HepG2 (cell line): Measurements from ENCODE around the gene ANKMY2. TPM values are rescaled to one million over a fixed set of nuclear protein-coding genes. Genes with fewer than 3 reads are reported as not detected.

Experiments used
- ATF7 ChIP-seq, 2 experiments: fragments of 450-650 bp in 1 of 2; sonication (generic) in 1 of 2; formaldehyde crosslinking in 1 of 2; IDR thresholded peaks; 2 replicates each; pipeline versions ENCODE4 v1.4.0 to v1.6.1; 2016 to 2020; ENCODE audit warnings: antibody characterized with exemption in 1 of 2, mild to moderate bottlenecking in 1 of 2, missing genetic modification reagents in 1 of 2
- CBX2 ChIP-seq, 2 experiments: fragments of 200-600 bp in 1 of 2; sonication (generic); formaldehyde crosslinking in 1 of 2; IDR thresholded peaks; 2 replicates each; pipeline versions ENCODE4 v1.7.0 to v1.8.1; 2018 to 2022; ENCODE audit warnings: low read depth in 2 of 2, low read length in 1 of 2, mild to moderate bottlenecking in 1 of 2, missing genetic modification reagents in 1 of 2
- CHCHD3 ChIP-seq: sonication (generic); formaldehyde crosslinking; IDR thresholded peaks from 2 replicates; pipeline ENCODE4 v1.8.0; 2022; ENCODE audit warnings: mild to moderate bottlenecking, missing genetic modification reagents, moderate library complexity
- FOXK2 ChIP-seq: fragments of 450-650 bp; IDR thresholded peaks from 2 replicates; pipeline ENCODE4 v1.6.1; 2016
- HHEX ChIP-seq: IDR thresholded peaks from 2 replicates; pipeline ENCODE4 v1.6.1; 2016; ENCODE audit warnings: control low read depth
- HMGA1 ChIP-seq: sonication (generic); formaldehyde crosslinking; conservative IDR thresholded peaks from 2 replicates; pipeline ENCODE4 v1.4.0; 2020; ENCODE audit warnings: missing genetic modification reagents
- HNF4G ChIP-seq, 2 experiments: sonication (generic) in 1 of 2; formaldehyde crosslinking in 1 of 2; IDR thresholded peaks; 2 replicates each; pipeline versions ENCODE4 v1.4.0 to v1.6.1; 2011 to 2020; ENCODE audit warnings: borderline replicate concordance in 2 of 2, low read depth in 2 of 2, mild to moderate bottlenecking in 2 of 2, low read length in 1 of 2, missing genetic modification reagents in 1 of 2, moderate library complexity in 1 of 2
- HOXA7 ChIP-seq: sonication (generic); formaldehyde crosslinking; IDR thresholded peaks from 2 replicates; pipeline ENCODE4 v1.8.1; 2022; ENCODE audit warnings: mild to moderate bottlenecking, missing genetic modification reagents, moderate library complexity
- LCORL ChIP-seq, 2 experiments: fragments of 450-650 bp in 1 of 2; sonication (generic) in 1 of 2; formaldehyde crosslinking in 1 of 2; IDR thresholded peaks; 2 replicates each; pipeline versions ENCODE4 v1.5.0 to v1.6.1; 2017 to 2020; ENCODE audit warnings: antibody characterized with exemption in 1 of 2, missing genetic modification reagents in 1 of 2
- MXD3 ChIP-seq: IDR thresholded peaks from 2 replicates; pipeline ENCODE4 v1.6.1; 2016; ENCODE audit warnings: mild to moderate bottlenecking, missing biosample characterization, missing genetic modification reagents
- SAFB2 ChIP-seq: sonication (generic); formaldehyde crosslinking; IDR thresholded peaks from 2 replicates; pipeline ENCODE4 v1.5.1; 2020; ENCODE audit warnings: missing genetic modification reagents, low read depth, mild to moderate bottlenecking, borderline replicate concordance
- SALL2 ChIP-seq: sonication (generic); formaldehyde crosslinking; IDR thresholded peaks from 2 replicates; pipeline ENCODE4 v1.8.1; 2023; ENCODE audit warnings: mild to moderate bottlenecking, missing genetic modification reagents, inconsistent platforms
- SKIL ChIP-seq: sonication (generic); formaldehyde crosslinking; IDR thresholded peaks from 2 replicates; pipeline ENCODE4 v1.8.0; 2022; ENCODE audit warnings: missing genetic modification reagents, mild to moderate bottlenecking, moderate library complexity, borderline replicate concordance
- UBTF ChIP-seq: sonication (generic); formaldehyde crosslinking; IDR thresholded peaks from 2 replicates; pipeline ENCODE4 v1.4.0; 2020; ENCODE audit warnings: mild to moderate bottlenecking, missing genetic modification reagents
- ZNF224 ChIP-seq: sonication (generic); formaldehyde crosslinking; IDR thresholded peaks from 2 replicates; pipeline ENCODE4 v1.5.0; 2020; ENCODE audit warnings: mild to moderate bottlenecking, missing genetic modification reagents
- ZNF367 ChIP-seq: sonication (generic); formaldehyde crosslinking; IDR thresholded peaks from 2 replicates; pipeline ENCODE4 v1.4.0; 2020; ENCODE audit warnings: missing genetic modification reagents, borderline replicate concordance
- ZNF431 ChIP-seq: sonication (generic); formaldehyde crosslinking; IDR thresholded peaks from 2 replicates; pipeline ENCODE4 v1.9.0; 2022; ENCODE audit warnings: missing genetic modification reagents, low read depth, mild to moderate bottlenecking, borderline replicate concordance
- ZNF589 ChIP-seq: sonication (generic); formaldehyde crosslinking; conservative IDR thresholded peaks from 2 replicates; pipeline ENCODE4 v1.8.0; 2022; ENCODE audit warnings: mild to moderate bottlenecking, moderate library complexity, missing genetic modification reagents
- ZNF782 ChIP-seq: sonication (generic); formaldehyde crosslinking; IDR thresholded peaks from 2 replicates; pipeline ENCODE4 v1.4.0; 2020; ENCODE audit warnings: missing genetic modification reagents, mild to moderate bottlenecking, borderline replicate concordance
- ZSCAN30 ChIP-seq: sonication (generic); formaldehyde crosslinking; IDR thresholded peaks from 2 replicates; pipeline ENCODE4 v1.5.0; 2020; ENCODE audit warnings: mild to moderate bottlenecking, missing genetic modification reagents
- polyA plus RNA-seq, 8 experiments: library from polyadenylated mRNA; depleted of rRNA in 3 of 8; stranded (reverse) in 7 of 8; unstranded in 1 of 8; fragments of >200 nt; fragmentation: Illumina TruSeq in 4 of 8; extraction: Trizol in 4 of 8; gene quantifications; 2 replicates each; pipeline versions ENCODE4 v1.2.1 to v1.2.3, GENCODE V29; 2011 to 2016; ENCODE audit warnings: low read depth in 4 of 8, missing spikeins in 1 of 8, mixed read lengths in 1 of 8; ENCODE audit not compliant: insufficient read depth in 1 of 8
- total RNA-seq, 5 experiments: library from RNA; depleted of rRNA; stranded (reverse); fragments of >200 nt; fragmentation: Illumina TruSeq; extraction: Trizol; gene quantifications; 2 replicates each; pipeline ENCODE4 v1.2.3, GENCODE V29; 2016; ENCODE audit warnings: low read depth in 1 of 5

ANKMY2 gene
- total and polyA plus RNA-seq, 2 of the 13 experiments (the other 11 are each of a cell fraction or from before 2014, with no cell fraction given), result 12.2 to 21.6 TPM

GRCh38 chr7:16645593-16646471 is at the start of gene ANKMY2, which contains the start of gene BZW2 (continued):
- TF ChIP-seq ZNF782, result no peak; the same call in 1 of the 2 replicates
- no peak for TF ChIP-seq HHEX (CRISPR knock-in tag)
- no peak for TF ChIP-seq HMGA1 (CRISPR knock-in tag)
- TF ChIP-seq ZNF367 (CRISPR knock-in tag), result no peak; the same call in 1 of the 2 replicates
- no peak; the same call in 1 of the 2 replicates for TF ChIP-seq ZNF431 (CRISPR knock-in tag)
- peak; percentile 66 for TF ChIP-seq SKIL
- peak; percentile 84; the same call in 1 of the 2 replicates for TF ChIP-seq MXD3
- TF ChIP-seq FOXK2, result peak; percentile 99
- TF ChIP-seq ZNF224 (CRISPR knock-in tag), result no peak
- peak; percentile 89 for TF ChIP-seq ATF7 (IDR thresholded peaks at IDR 0.05)
- TF ChIP-seq ATF7 (CRISPR knock-in tag; IDR thresholded peaks at IDR 0.05), result no peak
- no peak for TF ChIP-seq CBX2 (IDR thresholded peaks at IDR 0.05; ENCODE audit: low read depth, low read length)
- no peak for TF ChIP-seq CBX2 (CRISPR knock-in tag; IDR thresholded peaks at IDR 0.05; ENCODE audit: low read depth)
- 0 out of 2 replicates have a peak, but pooled peaks have one; percentile 73 for TF ChIP-seq CHCHD3 (CRISPR knock-in tag)
- TF ChIP-seq ZNF589 (CRISPR knock-in tag), result 0 out of 2 replicates have a peak, but pooled peaks have one; percentile 58
- 0 out of 2 replicates have a peak, but pooled peaks have one; percentile 90 for TF ChIP-seq HOXA7 (CRISPR knock-in tag)
- TF ChIP-seq SAFB2 (CRISPR knock-in tag), result peak; percentile 43; the same call in 1 of the 2 replicates
- TF ChIP-seq SALL2 (CRISPR knock-in tag), result 0 out of 2 replicates have a peak, but pooled peaks have one; percentile 25
- TF ChIP-seq ZSCAN30, result peak; percentile 55; the same call in 1 of the 2 replicates
- TF ChIP-seq HNF4G (IDR thresholded peaks at IDR 0.05; ENCODE audit: borderline replicate concordance, low read depth, low read length), result no peak
- TF ChIP-seq HNF4G (CRISPR knock-in tag; IDR thresholded peaks at IDR 0.05; ENCODE audit: borderline replicate concordance, low read depth), result no peak
- peak; percentile 93 for TF ChIP-seq UBTF (CRISPR knock-in tag)
- TF ChIP-seq LCORL (IDR thresholded peaks at IDR 0.05), result no peak
- 0 out of 2 replicates have a peak, but pooled peaks have one; percentile 12 for TF ChIP-seq LCORL (CRISPR knock-in tag; IDR thresholded peaks at IDR 0.05)
